ENCODE measurements around the gene KLHL26. TPM values are rescaled to one million over a fixed set of nuclear protein-coding genes. Genes with fewer than 3 reads are reported as not detected.
"Not testable (repeated sequence)": the region's sequence is repeated elsewhere in the genome, so short reads cannot be mapped to it uniquely, and the experiment has no call there.

The KLHL26 gene
- total RNA-seq, 1 donor from 2014 or later: 11.6 TPM

DNA sequence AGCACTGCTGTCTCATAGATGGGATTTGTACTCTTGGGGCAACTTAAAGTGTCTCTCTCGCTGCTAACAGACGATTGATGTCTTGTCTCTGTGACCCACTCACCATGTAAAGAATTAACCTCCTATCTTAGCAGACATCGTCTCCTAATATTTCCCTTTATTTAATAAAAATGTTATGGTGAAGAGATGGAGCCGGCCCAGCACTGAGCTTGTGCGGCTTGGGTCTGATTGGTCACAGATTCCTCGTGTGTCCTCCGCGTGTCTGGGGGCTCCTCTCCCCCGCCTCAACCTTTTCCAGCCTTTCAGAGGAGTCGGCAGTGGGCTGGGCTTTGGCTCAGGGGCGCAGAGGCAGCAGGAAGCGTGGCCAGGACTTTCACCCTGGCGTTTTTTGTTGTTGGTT lies 33.5 kb downstream of the KLHL26 start:
- H3K36me3 Mint-ChIP-seq (ENCODE audit: low read depth): peaks cover 11% of the 10 kb centered on the region
- no peaks in the 10 kb centered on the region for H3K4me1 Mint-ChIP-seq (ENCODE audit: low read depth)
- H3K27me3 Mint-ChIP-seq (ENCODE audit: low read depth): no peaks in the 10 kb centered on the region
- no peak overlapping the region for H3K4me3 Mint-ChIP-seq (ENCODE audit: low read depth)
- DNase-seq (ENCODE audit: low spot score): no peak
- no peaks in the 10 kb centered on the region for H3K9me3 Mint-ChIP-seq
- intact Hi-C loops (cut with micrococcal nuclease): no loop called here
- no peak overlapping the region for H3K27ac Mint-ChIP-seq

DNA sequence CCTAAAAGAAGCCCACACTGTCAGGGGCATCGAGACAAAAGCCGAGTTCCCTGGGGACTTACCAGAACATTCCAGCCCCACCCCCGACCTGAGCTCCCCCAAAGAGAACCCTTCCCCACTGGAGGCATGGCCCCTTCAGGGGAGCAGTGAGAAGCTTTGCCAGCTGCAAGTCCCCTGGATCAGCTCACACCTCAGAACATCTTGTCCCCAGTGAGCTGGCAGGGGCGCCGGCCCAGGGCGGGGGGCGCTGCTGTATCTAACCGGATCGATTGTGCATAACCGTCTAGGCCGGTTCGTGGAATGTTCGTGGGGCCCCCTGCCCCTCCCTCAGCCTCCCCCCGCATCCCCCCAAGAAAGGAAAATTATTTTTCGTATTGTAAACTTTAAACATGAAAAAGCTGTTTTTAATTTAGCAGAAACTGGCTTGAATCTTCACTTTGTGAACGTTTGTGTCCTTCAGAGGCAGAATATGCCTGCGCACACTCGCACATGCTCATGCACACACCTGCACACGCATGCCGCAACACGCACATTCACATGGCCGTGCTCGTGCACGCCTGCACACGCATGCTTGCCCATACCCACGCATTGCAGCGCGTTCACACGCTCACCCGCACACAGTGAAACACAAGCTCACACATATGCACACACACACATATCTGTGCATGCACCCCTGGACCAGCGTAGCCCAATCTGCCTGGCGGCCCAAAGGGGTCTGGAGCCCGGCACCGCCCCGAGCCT lies 34.6 kb downstream of the KLHL26 start:
- Mint-ChIP-seq H3K27me3 (ENCODE audit: low read depth) (no peaks in the 10 kb centered on the region), H3K4me1 (ENCODE audit: low read depth) (no peaks in the 10 kb centered on the region), H3K4me3 (ENCODE audit: low read depth) (no peak overlapping the region), H3K9me3 (no peaks in the 10 kb centered on the region), H3K27ac (no peak overlapping the region), H3K36me3 (ENCODE audit: low read depth) (peaks cover 11% of the 10 kb centered on the region)
- no peak for DNase-seq (ENCODE audit: low spot score)
- intact Hi-C loops (cut with micrococcal nuclease): no loop called here

DNA sequence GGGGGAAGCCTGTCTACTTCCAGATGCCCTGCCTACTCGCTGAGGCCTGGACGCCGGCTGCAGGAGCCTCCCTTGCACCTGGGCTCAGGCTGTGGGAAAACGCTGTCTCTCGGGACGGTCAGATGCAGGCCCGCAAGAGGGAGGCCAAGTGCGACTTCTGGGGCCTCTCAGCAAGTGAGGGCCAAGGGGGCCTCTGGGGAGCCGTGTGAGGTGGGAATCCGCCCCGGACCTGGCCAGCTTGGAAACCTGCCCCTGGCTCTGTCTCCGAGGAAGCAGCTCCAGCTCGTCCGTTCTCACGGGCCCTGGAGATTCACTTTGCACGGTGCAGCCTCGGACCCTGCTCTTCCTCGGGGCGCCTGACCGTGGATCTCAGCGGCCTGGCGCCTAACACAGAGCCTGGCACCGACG lies 35.2 kb downstream of the KLHL26 start:
- no peaks in the 10 kb centered on the region for H3K27me3 Mint-ChIP-seq (ENCODE audit: low read depth)
- DNase-seq (ENCODE audit: low spot score): no peak
- H3K27ac Mint-ChIP-seq: no peak overlapping the region
- no peaks in the 10 kb centered on the region for H3K9me3 Mint-ChIP-seq
- intact Hi-C loops (cut with micrococcal nuclease): no loop called here
- no peaks in the 10 kb centered on the region for H3K4me1 Mint-ChIP-seq (ENCODE audit: low read depth)
- H3K4me3 Mint-ChIP-seq (ENCODE audit: low read depth): no peak overlapping the region
- peaks cover 11% of the 10 kb centered on the region for H3K36me3 Mint-ChIP-seq (ENCODE audit: low read depth)

DNA sequence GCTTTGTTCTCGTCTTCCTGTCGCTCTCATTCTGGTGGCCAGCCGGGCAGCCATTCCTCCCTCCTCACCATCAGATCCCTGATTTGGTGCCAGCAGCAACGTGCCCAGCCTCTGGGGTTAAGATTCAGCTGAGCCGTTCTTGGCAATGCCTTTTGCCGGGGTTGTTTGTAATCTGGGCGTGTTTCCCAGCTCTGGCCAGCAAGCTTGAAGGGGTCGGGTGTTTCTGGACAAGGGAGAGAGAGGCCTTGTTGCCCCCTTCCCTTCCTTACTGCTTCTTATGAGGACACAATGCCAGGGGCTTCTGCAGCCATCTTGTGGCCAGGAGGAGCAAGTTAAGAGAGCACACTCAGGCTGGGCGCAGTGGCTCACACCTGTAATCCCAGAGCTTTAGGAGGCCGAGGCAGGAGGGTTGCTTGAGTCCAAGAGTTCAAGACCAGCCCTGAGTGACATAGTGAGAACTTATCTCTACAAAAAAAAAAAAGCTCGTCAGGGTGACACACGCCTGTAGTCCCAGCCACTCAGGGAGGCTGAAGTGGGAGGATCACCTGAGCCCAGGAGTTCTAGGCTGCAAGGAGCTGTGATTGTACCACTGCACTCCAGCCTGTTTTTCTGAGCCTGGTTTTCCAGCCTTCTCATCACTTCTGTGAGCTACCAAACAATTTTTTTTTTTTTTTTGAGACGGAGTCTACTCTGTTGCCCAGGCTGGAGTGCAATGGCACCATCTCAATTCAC lies 35.9 kb downstream of the KLHL26 start:
- no peak overlapping the region for H3K4me3 Mint-ChIP-seq (ENCODE audit: low read depth)
- H3K27me3 Mint-ChIP-seq (ENCODE audit: low read depth): no peaks in the 10 kb centered on the region
- H3K36me3 Mint-ChIP-seq (ENCODE audit: low read depth): peaks cover 7% of the 10 kb centered on the region
- H3K9me3 Mint-ChIP-seq: no peaks in the 10 kb centered on the region
- H3K4me1 Mint-ChIP-seq (ENCODE audit: low read depth): no peaks in the 10 kb centered on the region
- no peak for DNase-seq (ENCODE audit: low spot score)
- H3K27ac Mint-ChIP-seq: no peak overlapping the region
- intact Hi-C loops (cut with micrococcal nuclease): no loop called here

DNA sequence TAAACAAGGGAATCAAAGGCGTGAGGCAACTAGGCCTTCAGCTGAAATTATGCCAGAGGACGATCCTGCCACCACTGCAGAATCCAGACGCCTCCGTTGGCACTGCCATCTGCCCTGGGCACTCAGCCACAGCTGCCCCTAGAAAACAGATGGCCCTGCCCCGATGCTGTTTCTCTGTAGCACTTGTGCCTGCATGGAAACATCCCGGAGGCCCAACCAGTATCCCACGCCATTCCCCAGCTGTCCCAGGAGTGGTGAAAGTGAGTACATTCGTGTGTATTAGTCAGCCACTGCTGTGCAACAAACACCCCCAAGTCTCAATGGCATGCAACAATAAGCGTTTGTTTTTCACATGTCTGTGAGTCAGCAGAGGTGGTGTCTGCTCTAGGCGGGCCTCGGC lies 37.8 kb downstream of the KLHL26 start:
- no peak overlapping the region for H3K4me3 Mint-ChIP-seq (ENCODE audit: low read depth)
- no peak for DNase-seq (ENCODE audit: low spot score)
- no peaks in the 10 kb centered on the region for H3K4me1 Mint-ChIP-seq (ENCODE audit: low read depth)
- no peak overlapping the region for H3K27ac Mint-ChIP-seq
- intact Hi-C loops (cut with micrococcal nuclease): no loop called here
- peaks cover 6% of the 10 kb centered on the region for H3K36me3 Mint-ChIP-seq (ENCODE audit: low read depth)
- no peaks in the 10 kb centered on the region for H3K27me3 Mint-ChIP-seq (ENCODE audit: low read depth)
- H3K9me3 Mint-ChIP-seq: no peaks in the 10 kb centered on the region

DNA sequence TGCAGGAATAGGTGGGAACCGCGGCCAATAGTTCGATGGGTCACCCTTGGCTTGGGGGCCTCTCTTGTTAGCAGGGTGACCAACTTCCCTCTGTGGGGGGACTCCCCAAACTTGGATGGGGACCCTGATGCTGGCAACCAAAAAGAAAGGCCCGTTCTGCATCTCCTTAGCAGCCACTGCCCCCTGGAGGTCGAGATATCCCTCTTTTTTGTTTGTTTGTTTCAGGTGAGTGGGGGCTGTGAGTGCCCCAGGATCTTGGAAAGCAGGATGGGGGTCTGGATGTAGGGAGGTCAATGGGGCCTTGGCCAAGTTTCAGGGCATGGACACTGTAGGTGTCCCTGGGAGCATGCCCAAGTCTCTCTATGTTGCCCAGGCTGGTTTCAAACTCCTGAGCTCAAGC lies 39.0 kb downstream of the KLHL26 start:
- Mint-ChIP-seq H3K27ac (no peak overlapping the region), H3K4me3 (ENCODE audit: low read depth) (no peak overlapping the region), H3K9me3 (no peaks in the 10 kb centered on the region), H3K36me3 (ENCODE audit: low read depth) (no peaks in the 10 kb centered on the region), H3K4me1 (ENCODE audit: low read depth) (no peaks in the 10 kb centered on the region), H3K27me3 (ENCODE audit: low read depth) (no peaks in the 10 kb centered on the region)
- intact Hi-C loops (cut with micrococcal nuclease): no loop called here
- no peak for DNase-seq (ENCODE audit: low spot score)

DNA sequence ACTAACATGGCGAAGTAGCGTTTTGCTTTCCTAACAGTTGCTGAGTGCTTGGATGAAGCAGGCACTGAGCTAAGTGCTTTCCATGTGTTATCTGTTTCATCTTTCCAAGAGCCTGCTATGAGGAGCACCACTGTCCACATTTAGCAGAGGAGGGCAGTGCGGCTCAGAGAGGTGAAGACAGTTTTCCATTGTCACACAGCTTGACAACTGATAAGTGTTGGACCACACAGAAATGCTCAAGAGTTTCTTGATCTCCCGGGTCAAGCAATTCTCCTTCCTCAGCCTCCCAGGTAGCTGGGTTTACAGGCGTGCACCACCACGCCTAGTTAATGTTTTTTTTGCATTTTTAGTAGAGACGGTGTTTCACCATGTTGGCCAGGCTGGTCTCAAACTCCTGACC lies 39.9 kb downstream of the KLHL26 start:
- H3K27me3 Mint-ChIP-seq (ENCODE audit: low read depth): peaks cover 2% of the 10 kb centered on the region
- no peaks in the 10 kb centered on the region for H3K36me3 Mint-ChIP-seq (ENCODE audit: low read depth)
- intact Hi-C loops (cut with micrococcal nuclease): no loop called here
- DNase-seq (ENCODE audit: low spot score): no peak
- no peaks in the 10 kb centered on the region for H3K4me1 Mint-ChIP-seq (ENCODE audit: low read depth)
- H3K9me3 Mint-ChIP-seq: no peaks in the 10 kb centered on the region
- no peak overlapping the region for H3K4me3 Mint-ChIP-seq (ENCODE audit: low read depth)
- H3K27ac Mint-ChIP-seq: no peak overlapping the region

DNA sequence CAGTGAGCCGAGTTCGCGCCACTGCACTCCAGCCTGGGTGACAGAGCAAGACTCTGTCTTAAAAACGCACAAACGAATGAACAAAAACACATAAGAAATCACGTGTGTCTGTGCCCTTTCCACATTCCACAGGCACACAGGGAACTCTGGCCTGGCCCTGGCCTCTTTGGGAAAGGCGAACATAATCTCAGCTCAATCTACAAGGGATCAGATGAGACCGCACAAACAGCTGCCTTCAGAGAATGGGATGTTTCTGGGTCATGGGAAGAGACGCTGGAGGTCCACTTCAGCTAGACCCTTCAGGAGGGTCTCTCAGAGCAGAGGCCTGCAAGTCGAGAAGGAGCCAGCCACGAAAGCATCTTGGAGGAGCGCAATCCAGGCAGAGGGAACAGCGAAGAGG lies 40.3 kb downstream of the KLHL26 start:
- H3K27ac Mint-ChIP-seq: no peak overlapping the region
- no peak for DNase-seq (ENCODE audit: low spot score)
- H3K9me3 Mint-ChIP-seq: no peaks in the 10 kb centered on the region
- no peaks in the 10 kb centered on the region for H3K4me1 Mint-ChIP-seq (ENCODE audit: low read depth)
- H3K4me3 Mint-ChIP-seq (ENCODE audit: low read depth): no peak overlapping the region
- intact Hi-C loops (cut with micrococcal nuclease): no loop called here
- no peaks in the 10 kb centered on the region for H3K36me3 Mint-ChIP-seq (ENCODE audit: low read depth)
- peaks cover 2% of the 10 kb centered on the region for H3K27me3 Mint-ChIP-seq (ENCODE audit: low read depth)

DNA sequence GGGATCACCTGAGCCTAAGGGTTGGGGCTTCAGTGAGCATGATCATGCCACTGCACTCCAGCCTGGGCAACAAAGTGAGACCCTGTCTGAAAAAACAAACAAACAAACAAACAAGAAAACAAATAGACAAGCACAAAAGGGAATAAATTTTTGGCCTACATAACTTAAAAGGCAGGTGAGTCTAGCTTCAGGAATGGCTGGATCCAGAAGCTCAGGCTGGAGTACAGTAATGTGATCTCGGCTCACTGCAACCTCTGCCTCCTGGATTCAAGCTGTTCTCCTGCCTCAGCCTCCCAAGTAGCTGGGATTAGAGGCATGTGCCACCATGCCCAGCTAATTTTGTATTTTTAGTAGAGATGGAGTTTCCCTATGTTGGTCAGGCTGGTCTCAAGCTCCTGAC lies 43.3 kb downstream of the KLHL26 start:
- H3K27ac Mint-ChIP-seq: not testable (repeated sequence)

DNA sequence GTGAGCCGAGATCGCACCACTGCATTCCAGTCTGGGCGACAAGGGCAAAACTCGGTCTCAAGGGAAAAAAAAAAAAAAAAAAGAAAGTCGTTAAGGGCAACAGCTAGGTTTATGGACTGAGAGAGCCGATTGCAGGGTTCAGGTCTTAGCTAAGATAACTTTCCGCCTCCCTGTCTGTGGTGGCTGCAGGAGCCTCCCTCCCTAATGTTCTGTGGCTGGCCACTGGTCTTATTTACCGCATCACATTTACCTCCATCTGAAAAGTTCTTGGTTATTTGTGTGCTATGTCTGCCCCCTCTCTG lies 45.9 kb downstream of the KLHL26 start:
- no peak for DNase-seq (ENCODE audit: low spot score)
- no peaks in the 10 kb centered on the region for H3K9me3 Mint-ChIP-seq
- peaks cover 5% of the 10 kb centered on the region for H3K4me1 Mint-ChIP-seq (ENCODE audit: low read depth)
- H3K4me3 Mint-ChIP-seq (ENCODE audit: low read depth): peak overlapping the region; percentile 79
- H3K27ac Mint-ChIP-seq: peak overlapping the region; percentile 71
- H3K27me3 Mint-ChIP-seq (ENCODE audit: low read depth): peaks cover 2% of the 10 kb centered on the region
- no peaks in the 10 kb centered on the region for H3K36me3 Mint-ChIP-seq (ENCODE audit: low read depth)
- intact Hi-C loops (cut with micrococcal nuclease): loop anchor here (10.0 kb wide), 1 partner anchor 162 kb away; no protein-coding TSS in a partner anchor

More for the DNA sequence above, 43.3 kb downstream of the KLHL26 start:
- H3K9me3 Mint-ChIP-seq; H3K27me3 Mint-ChIP-seq (ENCODE audit: low read depth); H3K36me3 Mint-ChIP-seq (ENCODE audit: low read depth); H3K4me3 Mint-ChIP-seq (ENCODE audit: low read depth); H3K4me1 Mint-ChIP-seq (ENCODE audit: low read depth); DNase-seq (ENCODE audit: low spot score): not testable (repeated sequence)
- intact Hi-C loops (cut with micrococcal nuclease): loop anchor here (10.0 kb wide), 1 partner anchor 165 kb away; no protein-coding TSS in a partner anchor

DNA sequence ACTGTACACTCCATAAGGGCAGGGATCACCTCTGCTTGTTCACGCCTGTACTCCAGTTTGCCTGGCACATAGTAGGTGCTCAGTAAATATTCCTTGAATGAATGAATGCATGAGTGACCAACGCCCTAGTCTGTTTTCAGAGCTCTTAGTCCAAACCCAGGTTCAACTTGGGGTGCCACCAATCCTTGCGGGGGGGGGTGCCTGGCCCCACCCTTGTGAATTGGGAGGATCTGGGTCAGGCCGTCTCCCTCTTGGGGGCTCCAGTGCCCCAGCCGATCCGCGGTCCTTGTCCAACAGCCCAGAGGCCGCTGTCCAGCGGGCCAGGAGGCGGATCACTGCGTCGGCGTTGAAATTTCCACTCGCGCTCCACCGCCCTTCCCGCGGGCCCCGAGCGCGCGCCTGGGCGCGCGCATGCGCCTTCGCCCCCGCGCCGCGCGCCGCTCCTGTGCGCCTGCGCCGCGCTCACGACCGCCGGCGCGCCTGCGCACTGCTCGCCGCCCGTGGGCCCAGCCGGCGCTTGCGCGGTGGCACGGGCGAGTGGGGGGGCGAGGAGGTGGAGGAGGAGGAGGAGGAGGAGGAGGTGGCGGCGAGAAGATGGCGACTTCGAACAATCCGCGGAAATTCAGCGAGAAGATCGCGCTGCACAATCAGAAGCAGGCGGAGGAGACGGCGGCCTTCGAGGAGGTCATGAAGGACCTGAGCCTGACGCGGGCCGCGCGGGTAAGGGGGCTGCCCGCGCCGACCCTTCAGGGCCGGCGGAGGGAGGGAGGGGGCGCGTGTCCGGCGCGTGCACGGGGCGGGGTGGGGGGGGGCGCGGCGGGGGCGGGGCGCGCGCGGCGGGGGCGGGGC lies 46.5 kb downstream of the KLHL26 start, which contains the start of gene CRTC1:
TSS of gene CRTC1 (plus strand) at position 572 of the 849 bp plus-strand sequence. CDS start at position 595, 23 bp downstream.
- no peaks in the 10 kb centered on the region for H3K36me3 Mint-ChIP-seq (ENCODE audit: low read depth)
- H3K4me3 Mint-ChIP-seq (ENCODE audit: low read depth): peak within 1 kb of the TSS; percentile 84
- peak; percentile 89 for DNase-seq (ENCODE audit: low spot score)
- peaks cover 5% of the 10 kb centered on the region for H3K4me1 Mint-ChIP-seq (ENCODE audit: low read depth)
- H3K9me3 Mint-ChIP-seq: no peaks in the 10 kb centered on the region
- intact Hi-C loops (cut with micrococcal nuclease): loop anchor here (10.0 kb wide), 1 partner anchor 161 kb away; no protein-coding TSS in a partner anchor
- peak within 1 kb of the TSS; percentile 83 for H3K27ac Mint-ChIP-seq
- peaks cover 2% of the 10 kb centered on the region for H3K27me3 Mint-ChIP-seq (ENCODE audit: low read depth)

DNA sequence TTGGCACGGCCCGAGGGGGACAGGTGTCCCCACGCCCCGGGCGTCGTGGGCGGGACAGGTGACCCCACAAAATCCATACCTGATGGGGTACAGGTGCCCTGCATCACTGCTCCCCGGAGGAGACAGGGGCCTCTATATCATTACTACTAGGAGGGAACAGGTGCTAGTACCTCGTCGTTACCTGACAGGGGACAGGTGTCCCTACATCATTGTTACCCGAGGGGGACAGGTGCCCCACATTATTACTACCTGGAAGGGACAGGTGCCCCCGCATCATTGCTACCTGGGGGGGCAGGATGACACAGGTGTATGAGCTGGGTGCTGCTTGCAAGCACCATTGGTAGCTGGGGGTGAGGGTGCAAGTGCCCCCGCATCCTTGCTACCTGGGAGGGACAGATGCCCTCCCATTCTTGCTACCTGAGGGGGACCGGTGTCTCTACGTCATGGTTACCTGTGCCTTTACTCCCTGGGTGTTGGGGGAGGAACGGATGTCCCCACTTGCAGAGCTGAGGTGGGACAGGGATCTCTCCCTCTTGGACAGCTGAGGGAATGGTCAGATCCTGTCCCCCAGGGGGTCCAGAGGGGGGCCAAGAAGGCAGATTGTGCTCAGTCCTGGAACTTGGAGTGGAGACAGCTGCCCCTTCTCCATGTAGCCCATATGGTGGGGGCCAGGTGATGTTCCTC lies 47.3 kb downstream of the KLHL26 start:
- H3K27ac Mint-ChIP-seq: no peak overlapping the region
- H3K4me3 Mint-ChIP-seq (ENCODE audit: low read depth): peak overlapping the region; percentile 58
- H3K27me3 Mint-ChIP-seq (ENCODE audit: low read depth): peaks cover 2% of the 10 kb centered on the region
- intact Hi-C loops (cut with micrococcal nuclease): loop anchor here (10.0 kb wide), 1 partner anchor 161 kb away; no protein-coding TSS in a partner anchor
- peaks cover 5% of the 10 kb centered on the region for H3K4me1 Mint-ChIP-seq (ENCODE audit: low read depth)
- no peak for DNase-seq (ENCODE audit: low spot score)
- H3K36me3 Mint-ChIP-seq (ENCODE audit: low read depth): no peaks in the 10 kb centered on the region
- no peaks in the 10 kb centered on the region for H3K9me3 Mint-ChIP-seq

Data from activated T-helper 2 cell treated with anti-CD3 and anti-CD28 coated beads, Interferon-gamma antibody, Interleukin-2, Interleukin-4, amounts not matched to agents 10 μg/mL and 5 μg/mL and 100 μg/mL, durations not matched to agents 14 hours and 24 hours and 36 hours (primary cell).